ENCODE results near the gene NLGN2. TPM values are rescaled to one million over a fixed set of nuclear protein-coding genes. Genes with fewer than 3 reads are reported as not detected.

NLGN2 gene
- polyA plus RNA-seq, 4 donors: 0.22 to 6.1 (median 2.6) TPM

- Histone ChIP-seq H3K4me1 (ENCODE audit: control insufficient read depth in 3 of 3, insufficient read depth in 2 of 3, low read depth in 1 of 3, low read length in 2 of 3) (peaks cover 0 to 45% (median 4%) of the 10 kb centered on the region in 3 donors), H3K27me3 (ENCODE audit: control insufficient read depth in 3 of 3, insufficient read depth in 3 of 3, low read length in 3 of 3) (peaks cover 3 to 86% (median 10%) of the 10 kb centered on the region in 3 donors)
- FAIRE-seq: no peak
Observed at GRCh38 chr17:7440113-7440833, 32.6 kb downstream of the NLGN2 start.

GRCh38 chr17:7440834-7441195 lies 33.2 kb downstream of the NLGN2 start:
- DNase-seq: no peak
- Histone ChIP-seq H3K9me3 (ENCODE audit: control insufficient read depth in 2 of 2, insufficient read depth in 1 of 2, low read depth in 1 of 2, low read length in 1 of 2) (no peaks in the 10 kb centered on the region), H3K4me3 (ENCODE audit: low read depth in 1 of 3, low read length in 3 of 3) (no peak overlapping the region), H3K27ac (ENCODE audit: low read depth in 1 of 3, low read length in 2 of 3) (no peak overlapping the region), H3K4me1 (ENCODE audit: control insufficient read depth in 3 of 3, insufficient read depth in 2 of 3, low read depth in 1 of 3, low read length in 2 of 3) (peaks cover 0 to 51% (median 4%) of the 10 kb centered on the region in 3 donors), H3K27me3 (ENCODE audit: control insufficient read depth in 3 of 3, insufficient read depth in 3 of 3, low read length in 3 of 3) (peaks cover 3 to 89% (median 10%) of the 10 kb centered on the region in 3 donors), H3K36me3 (ENCODE audit: control insufficient read depth in 3 of 3, insufficient read depth in 2 of 3, low read depth in 1 of 3, low read length in 3 of 3) (peaks cover 0 to 2% (median 0%) of the 10 kb centered on the region in 3 donors)
- no peak for FAIRE-seq
- WGBS, 3 donors: 6 to 21% (median 11%) methylated on average over 7 to 12 of the region's 12 CpGs

More at GRCh38 chr17:7440113-7440833, 32.6 kb downstream of the NLGN2 start:
- peak overlapping the region in 2 of 3 donors; percentile 22 to 38 for H3K4me3 ChIP-seq (ENCODE audit: low read depth in 1 of 3, low read length in 3 of 3)
- WGBS, 3 donors: 2 to 3% (median 2%) methylated on average over 42 to 46 of the region's 46 CpGs
- H3K9me3 ChIP-seq (ENCODE audit: control insufficient read depth in 2 of 2, insufficient read depth in 1 of 2, low read depth in 1 of 2, low read length in 1 of 2): no peaks in the 10 kb centered on the region
- peaks cover 0 to 2% (median 0%) of the 10 kb centered on the region in 3 donors for H3K36me3 ChIP-seq (ENCODE audit: control insufficient read depth in 3 of 3, insufficient read depth in 2 of 3, low read depth in 1 of 3, low read length in 3 of 3)
- H3K27ac ChIP-seq (ENCODE audit: low read depth in 1 of 3, low read length in 2 of 3): no peak overlapping the region
- peak; percentile 38 to 63 for DNase-seq

- Histone ChIP-seq H3K27me3 (ENCODE audit: control insufficient read depth in 3 of 3, insufficient read depth in 3 of 3, low read length in 3 of 3) (peaks cover 3 to 89% (median 10%) of the 10 kb centered on the region in 3 donors), H3K36me3 (ENCODE audit: control insufficient read depth in 3 of 3, insufficient read depth in 2 of 3, low read depth in 1 of 3, low read length in 3 of 3) (peaks cover 0 to 2% (median 0%) of the 10 kb centered on the region in 3 donors), H3K4me1 (ENCODE audit: control insufficient read depth in 3 of 3, insufficient read depth in 2 of 3, low read depth in 1 of 3, low read length in 2 of 3) (peaks cover 0 to 52% (median 4%) of the 10 kb centered on the region in 3 donors), H3K27ac (ENCODE audit: low read depth in 1 of 3, low read length in 2 of 3) (no peak overlapping the region), H3K9me3 (ENCODE audit: control insufficient read depth in 2 of 2, insufficient read depth in 1 of 2, low read depth in 1 of 2, low read length in 1 of 2) (no peaks in the 10 kb centered on the region), H3K4me3 (ENCODE audit: low read depth in 1 of 3, low read length in 3 of 3) (no peak overlapping the region)
- DNase-seq (no peak), FAIRE-seq (no peak)
- WGBS, 3 donors: 65 to 73% (median 67%) methylated on average over 7 of the region's 7 CpGs
Observed at GRCh38 chr17:7441266-7441665, 33.6 kb downstream of the NLGN2 start.

DNA sequence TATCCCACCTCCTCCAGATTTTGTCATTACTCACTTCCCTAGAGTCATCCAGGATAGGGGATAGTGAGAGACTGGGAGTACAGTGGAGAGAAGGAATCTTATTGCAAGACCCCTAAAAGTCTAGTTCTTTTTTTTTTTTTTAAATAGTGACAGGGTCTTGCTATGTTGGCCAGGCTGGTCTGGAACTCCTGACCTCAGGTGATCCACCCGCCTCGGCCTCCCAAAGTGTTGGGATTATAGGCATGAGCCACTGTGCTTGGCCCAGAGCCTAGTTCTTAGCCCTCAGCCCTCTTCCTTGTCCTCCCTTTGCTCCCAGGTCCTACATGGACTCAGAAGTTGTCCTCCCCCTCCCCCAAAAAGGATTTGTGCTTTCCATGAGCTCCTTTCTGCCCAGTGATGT lies 34.5 kb downstream of the NLGN2 start:
- Histone ChIP-seq H3K9me3 (ENCODE audit: control insufficient read depth in 2 of 2, insufficient read depth in 1 of 2, low read depth in 1 of 2, low read length in 1 of 2) (no peaks in the 10 kb centered on the region), H3K27ac (ENCODE audit: low read depth in 1 of 3, low read length in 2 of 3) (no peak overlapping the region), H3K4me1 (ENCODE audit: control insufficient read depth in 3 of 3, insufficient read depth in 2 of 3, low read depth in 1 of 3, low read length in 2 of 3) (peaks cover 0 to 51% (median 4%) of the 10 kb centered on the region in 3 donors), H3K27me3 (ENCODE audit: control insufficient read depth in 3 of 3, insufficient read depth in 3 of 3, low read length in 3 of 3) (peaks cover 3 to 91% (median 11%) of the 10 kb centered on the region in 3 donors), H3K4me3 (ENCODE audit: low read depth in 1 of 3, low read length in 3 of 3) (no peak overlapping the region), H3K36me3 (ENCODE audit: control insufficient read depth in 3 of 3, insufficient read depth in 2 of 3, low read depth in 1 of 3, low read length in 3 of 3) (peaks cover 0 to 2% (median 0%) of the 10 kb centered on the region in 3 donors)
- DNase-seq (no peak), FAIRE-seq (no peak)
- 75 to 87% (median 80%) methylated on average over 2 of the region's 2 CpGs for WGBS, 3 donors

DNA sequence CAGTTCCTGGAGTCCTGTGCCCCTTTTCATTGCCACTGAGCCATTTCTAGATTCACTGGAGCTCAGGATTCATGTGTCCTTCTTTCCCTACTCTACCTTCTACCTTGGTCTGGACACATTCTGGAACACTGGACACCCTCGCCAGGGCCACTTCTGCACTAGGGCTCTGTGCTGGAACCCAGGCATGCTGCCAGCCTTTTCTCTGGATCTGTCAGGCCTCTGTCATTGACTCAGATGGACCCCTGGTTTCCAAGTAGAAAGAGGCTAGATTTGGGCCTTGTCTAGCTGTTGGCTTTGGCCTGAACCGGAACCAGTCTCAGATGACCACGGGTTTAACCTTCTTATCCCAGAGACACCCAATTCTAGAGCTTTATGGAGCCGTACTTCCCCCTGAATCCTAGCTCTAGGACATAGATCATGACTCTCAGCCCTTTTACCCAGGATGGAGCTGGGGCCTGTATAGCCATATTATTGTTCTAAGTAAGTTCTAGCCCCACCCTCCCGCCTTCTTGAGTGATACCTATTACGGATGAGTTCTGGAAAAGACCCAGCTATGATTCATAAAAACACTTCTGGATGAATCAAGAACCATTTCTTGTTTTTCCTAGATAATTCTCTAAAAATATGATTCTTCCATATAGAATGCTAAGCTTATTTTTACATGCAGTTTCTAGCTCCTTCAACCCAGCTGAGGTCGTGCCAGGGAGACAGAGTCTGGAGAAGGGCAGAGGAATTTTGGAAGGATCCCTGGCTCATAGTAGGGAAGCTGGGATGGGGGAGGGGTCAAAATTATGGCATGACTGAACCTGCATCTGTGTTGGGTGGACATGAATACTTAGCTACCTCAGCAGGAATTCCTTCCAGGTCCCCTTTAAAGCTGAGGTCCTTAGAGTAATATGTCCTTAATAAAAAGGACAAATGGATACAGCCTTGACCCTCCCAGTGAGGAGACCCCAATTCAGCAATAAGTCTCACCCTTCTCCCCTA lies 36.1 kb downstream of the NLGN2 start:
- H3K4me3 ChIP-seq (ENCODE audit: low read depth in 1 of 3, low read length in 3 of 3): no peak overlapping the region
- no peaks in the 10 kb centered on the region for H3K36me3 ChIP-seq (ENCODE audit: control insufficient read depth in 3 of 3, insufficient read depth in 2 of 3, low read depth in 1 of 3, low read length in 3 of 3)
- H3K4me1 ChIP-seq (ENCODE audit: control insufficient read depth in 3 of 3, insufficient read depth in 2 of 3, low read depth in 1 of 3, low read length in 2 of 3): peaks cover 0 to 36% (median 0%) of the 10 kb centered on the region in 3 donors
- H3K27me3 ChIP-seq (ENCODE audit: control insufficient read depth in 3 of 3, insufficient read depth in 3 of 3, low read length in 3 of 3): peaks cover 0 to 82% (median 17%) of the 10 kb centered on the region in 3 donors
- 78 to 87% (median 85%) methylated on average over 7 of the region's 7 CpGs for WGBS, 3 donors
- H3K27ac ChIP-seq (ENCODE audit: low read depth in 1 of 3, low read length in 2 of 3): no peak overlapping the region
- FAIRE-seq (no peak), DNase-seq (no peak)
- no peaks in the 10 kb centered on the region for H3K9me3 ChIP-seq (ENCODE audit: control insufficient read depth in 2 of 2, insufficient read depth in 1 of 2, low read depth in 1 of 2, low read length in 1 of 2)

DNA sequence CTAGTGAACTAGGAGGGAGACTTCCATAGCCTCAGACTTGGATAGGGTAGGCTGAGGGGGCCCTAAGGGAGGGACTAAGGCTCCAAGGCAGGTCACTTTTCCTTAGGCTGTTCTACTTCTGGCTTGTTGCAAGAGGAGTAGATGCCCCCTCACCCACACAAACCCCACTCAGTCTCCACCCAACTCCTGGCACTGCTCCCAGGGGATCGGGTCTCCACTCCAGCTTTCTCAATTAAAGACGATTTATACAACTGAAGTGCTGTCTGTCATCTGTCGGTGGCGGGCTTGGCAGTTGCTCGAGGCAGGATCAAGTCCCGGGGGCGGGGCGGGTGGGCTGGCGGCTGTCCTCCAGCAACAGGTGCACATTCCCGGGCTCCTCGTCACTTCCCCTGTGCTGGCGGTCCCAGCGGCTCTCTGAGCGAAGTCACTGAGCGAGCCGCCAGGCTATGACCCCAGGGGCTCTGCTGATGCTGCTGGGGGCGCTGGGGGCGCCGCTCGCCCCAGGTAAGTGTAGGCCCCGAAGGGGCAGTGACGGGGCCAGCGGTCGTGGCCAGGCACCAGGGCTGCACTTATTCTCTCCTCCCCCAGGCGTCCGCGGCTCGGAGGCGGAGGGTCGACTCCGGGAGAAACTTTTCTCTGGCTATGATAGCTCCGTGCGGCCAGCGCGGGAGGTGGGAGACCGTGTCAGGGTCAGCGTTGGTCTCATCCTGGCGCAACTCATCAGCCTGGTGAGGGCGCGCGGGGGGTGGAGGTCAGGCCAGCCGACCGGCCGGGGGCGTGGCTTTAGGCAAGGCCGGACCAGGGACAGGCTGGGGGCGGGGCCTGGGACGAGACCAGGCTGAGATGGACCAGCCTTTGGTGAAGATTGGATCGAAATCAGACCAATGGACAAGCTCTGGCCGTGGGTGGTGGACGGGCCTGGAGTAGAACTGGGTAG lies 37.3 kb downstream of the NLGN2 start, which contains the start of gene CHRNB1:
TSS of gene CHRNB1 (plus strand) at position 380 of the 937 bp plus-strand sequence. CDS start at position 447, 67 bp downstream.
- Histone ChIP-seq H3K27me3 (ENCODE audit: control insufficient read depth in 3 of 3, insufficient read depth in 3 of 3, low read length in 3 of 3) (peaks cover 0 to 72% (median 17%) of the 10 kb centered on the region in 3 donors), H3K4me3 (ENCODE audit: low read depth in 1 of 3, low read length in 3 of 3) (peak within 1 kb of the TSS; percentile 34 to 47 (median 46)), H3K9me3 (ENCODE audit: control insufficient read depth in 2 of 2, insufficient read depth in 1 of 2, low read depth in 1 of 2, low read length in 1 of 2) (no peaks in the 10 kb centered on the region), H3K36me3 (ENCODE audit: control insufficient read depth in 3 of 3, insufficient read depth in 2 of 3, low read depth in 1 of 3, low read length in 3 of 3) (no peaks in the 10 kb centered on the region), H3K27ac (ENCODE audit: low read depth in 1 of 3, low read length in 2 of 3) (no peak within 1 kb of the TSS), H3K4me1 (ENCODE audit: control insufficient read depth in 3 of 3, insufficient read depth in 2 of 3, low read depth in 1 of 3, low read length in 2 of 3) (peaks cover 0 to 27% (median 0%) of the 10 kb centered on the region in 3 donors)
- 4 to 5% (median 5%) methylated on average over 35 to 51 of the region's 51 CpGs for WGBS, 3 donors
- DNase-seq (peak; percentile 68 to 71), FAIRE-seq (no peak)

- Histone ChIP-seq H3K4me3 (ENCODE audit: low read depth in 1 of 3, low read length in 3 of 3) (peak overlapping the region; percentile 34 to 47 (median 46)), H3K27ac (ENCODE audit: low read depth in 1 of 3, low read length in 2 of 3) (no peak overlapping the region), H3K27me3 (ENCODE audit: control insufficient read depth in 3 of 3, insufficient read depth in 3 of 3, low read length in 3 of 3) (peaks cover 0 to 65% (median 13%) of the 10 kb centered on the region in 3 donors), H3K9me3 (ENCODE audit: control insufficient read depth in 2 of 2, insufficient read depth in 1 of 2, low read depth in 1 of 2, low read length in 1 of 2) (no peaks in the 10 kb centered on the region), H3K36me3 (ENCODE audit: control insufficient read depth in 3 of 3, insufficient read depth in 2 of 3, low read depth in 1 of 3, low read length in 3 of 3) (no peaks in the 10 kb centered on the region), H3K4me1 (ENCODE audit: control insufficient read depth in 3 of 3, insufficient read depth in 2 of 3, low read depth in 1 of 3, low read length in 2 of 3) (peaks cover 0 to 21% (median 0%) of the 10 kb centered on the region in 3 donors)
- FAIRE-seq: no peak
- 0 to 5% (median 2%) methylated on average over 16 of the region's 16 CpGs for WGBS, 3 donors
- peak; percentile 81 for DNase-seq
Observed at GRCh38 chr17:7445619-7445968, 37.9 kb downstream of the NLGN2 start.
